ENCODE measurements around the gene KRTAP22-2.

KRTAP22-2 gene

GRCh38 chr21:30590297-30590696, at the start of gene KRTAP22-2:
KRTAP22-2 (minus strand) TSS chr21:30590397.
- DNase-seq (ENCODE audit: low spot score) = no peak

- DNase-seq (ENCODE audit: low spot score) = no peak
Observed at GRCh38 chr21:30638686-30639085, 48.5 kb upstream of the KRTAP22-2 start.

GRCh38 chr21:30634906-30635305, 44.7 kb upstream of the KRTAP22-2 start, which contains the start of gene KRTAP20-2:
KRTAP20-2 (plus strand) TSS chr21:30635206; CDS start chr21:30635264, 58 bp downstream.
- no peak for DNase-seq (ENCODE audit: low spot score)

DNA sequence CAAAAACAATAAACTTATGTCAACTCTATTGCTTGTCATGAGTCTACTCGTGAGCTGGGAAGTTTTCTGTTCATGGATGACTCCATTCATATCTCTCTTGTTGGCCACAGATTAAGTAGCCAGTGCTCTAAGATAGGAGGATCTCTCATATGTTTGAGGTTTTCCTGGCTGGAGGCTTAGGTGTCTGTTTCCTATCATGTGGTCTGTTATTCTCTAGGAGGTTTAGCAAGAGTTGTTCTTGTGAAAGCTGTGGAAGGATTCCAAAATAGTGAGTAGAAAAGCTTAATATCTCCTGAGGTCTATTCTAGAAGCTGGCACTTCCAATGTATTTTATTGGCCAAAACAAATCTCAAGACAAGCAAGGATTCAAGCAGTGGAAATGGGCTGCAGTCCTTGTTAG, 39.0 kb upstream of the KRTAP22-2 start:
- DNase-seq (ENCODE audit: low spot score) = no peak

GRCh38 chr21:30628109-30628508, 37.9 kb upstream of the KRTAP22-2 start:
- DNase-seq (ENCODE audit: low spot score) = no peak

DNA sequence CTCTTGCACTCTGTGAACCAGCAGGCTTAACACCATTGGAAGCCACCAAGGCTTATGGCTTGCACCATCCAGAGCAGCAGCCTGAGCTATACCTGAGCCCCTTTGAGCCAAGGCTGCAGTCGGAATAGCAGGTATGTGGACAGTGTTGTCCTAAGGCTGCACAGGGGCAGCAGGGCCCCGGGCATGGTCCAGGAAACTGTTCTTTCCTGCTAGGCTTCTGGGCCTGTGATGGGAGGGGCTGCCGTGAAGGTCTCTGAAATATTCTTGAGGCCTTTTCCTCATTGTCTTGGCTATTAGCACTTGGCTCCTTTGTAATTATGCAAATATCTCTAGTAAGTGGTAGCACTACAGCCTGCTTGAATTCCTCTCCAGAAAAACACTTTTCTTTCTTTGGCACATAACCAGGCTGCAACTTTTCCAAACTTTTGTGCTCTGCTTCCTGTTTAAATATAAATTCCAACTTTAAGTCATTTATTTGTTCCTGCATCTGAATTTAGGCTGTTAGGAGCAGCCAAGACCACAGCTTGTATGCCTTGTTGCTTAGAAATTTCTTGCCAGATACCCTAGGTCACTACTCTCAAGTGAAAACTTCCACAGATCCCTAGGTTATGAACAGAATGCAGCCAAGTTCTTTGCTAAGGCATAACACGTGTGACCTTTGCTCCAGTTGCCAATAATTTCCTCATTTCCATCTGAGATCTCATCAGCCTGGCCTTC, 35.4 kb upstream of the KRTAP22-2 start:
- DNase-seq (ENCODE audit: low spot score) = no peak

DNA sequence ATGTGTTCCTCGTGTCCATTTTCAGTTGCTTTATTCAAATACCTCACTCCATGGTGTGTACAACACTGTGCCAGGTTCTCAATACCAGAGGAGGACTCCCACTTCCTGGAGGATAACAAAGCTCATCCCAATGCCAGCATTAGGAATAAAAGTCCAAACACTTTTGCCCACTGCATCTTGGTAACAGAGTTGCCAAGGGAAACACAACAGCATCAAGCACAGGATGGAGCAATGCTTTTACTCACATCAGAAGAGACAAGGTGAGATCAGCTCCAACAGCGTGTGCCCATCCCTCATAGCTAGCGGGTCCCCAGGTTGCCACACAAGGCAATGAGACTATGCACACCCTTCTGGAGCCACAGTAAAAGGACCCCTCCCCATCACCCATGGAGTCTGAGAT, 33.2 kb upstream of the KRTAP22-2 start:
- no peak for DNase-seq (ENCODE audit: low spot score)

DNA sequence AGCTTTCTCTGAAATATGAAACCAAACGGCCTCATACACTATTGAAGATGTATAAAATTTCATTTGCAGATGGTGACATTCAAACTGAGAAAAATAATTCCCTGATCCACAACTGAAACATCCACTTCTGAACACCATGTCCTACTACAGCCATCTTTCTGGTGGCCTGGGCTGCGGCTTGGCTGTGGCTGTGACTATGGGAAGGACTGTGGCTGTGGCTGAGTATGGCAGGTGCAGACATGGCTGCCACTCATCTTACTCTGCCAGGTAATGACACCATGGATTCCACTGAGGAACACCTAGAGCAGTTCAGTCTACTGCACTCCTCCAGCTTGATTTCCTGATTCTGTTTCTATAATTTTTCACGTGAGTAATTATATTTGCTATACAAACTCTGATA, 30.3 kb upstream of the KRTAP22-2 start, which contains the start of gene KRTAP20-4:
KRTAP20-4 (plus strand) TSS at position 106 of the 400 bp plus-strand sequence.
- DNase-seq (ENCODE audit: low spot score) = no peak

- no peak for DNase-seq (ENCODE audit: low spot score)
Observed at GRCh38 chr21:30620080-30620479, 29.9 kb upstream of the KRTAP22-2 start.

DNA sequence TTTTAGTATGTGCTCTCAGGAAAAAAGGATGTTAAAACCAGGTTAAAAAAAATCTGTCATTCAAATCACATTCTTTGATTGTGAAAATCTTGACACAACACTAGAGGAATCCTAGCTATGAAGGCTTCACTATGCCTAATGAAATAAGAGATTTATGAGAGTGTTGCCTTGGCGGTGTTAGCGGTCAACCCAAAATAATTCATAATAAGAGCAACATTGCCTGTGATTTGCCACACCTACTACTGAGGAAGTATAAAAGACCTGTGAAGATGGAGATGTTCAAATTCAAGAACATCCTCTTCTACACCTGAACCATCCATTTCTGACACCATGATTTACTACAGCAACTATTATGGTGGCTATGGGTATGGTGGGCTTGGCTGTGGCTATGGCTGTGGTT, 25.9 kb upstream of the KRTAP22-2 start, which contains the start of gene KRTAP20-1:
KRTAP20-1 (plus strand) TSS at position 301 of the 400 bp plus-strand sequence; CDS start at position 331, 30 bp downstream.
- no peak for DNase-seq (ENCODE audit: low spot score)

- no peak for DNase-seq (ENCODE audit: low spot score)
Observed at GRCh38 chr21:30615199-30615598, 25.0 kb upstream of the KRTAP22-2 start.

DNA sequence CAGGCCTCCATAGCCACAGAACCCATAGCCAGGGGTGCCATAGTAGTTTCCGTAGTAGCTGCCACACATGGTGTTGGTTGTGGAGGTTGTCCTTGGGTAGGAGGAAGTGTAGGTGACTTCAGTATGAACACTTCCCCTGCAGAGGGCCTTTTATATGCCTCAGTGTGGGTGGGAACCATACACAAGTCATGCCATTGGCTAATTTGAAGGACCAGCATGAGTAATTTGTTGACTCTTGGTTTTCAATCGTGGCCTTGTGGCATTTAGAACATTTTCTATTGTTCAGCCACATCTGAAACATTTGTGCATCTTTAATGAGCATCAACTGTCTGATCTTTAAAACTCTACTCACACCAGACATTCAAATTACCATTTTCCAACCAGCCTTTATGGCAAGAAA, 23.6 kb upstream of the KRTAP22-2 start, which contains the start of gene KRTAP6-1:
KRTAP6-1 (minus strand) TSS at position 95 of the 400 bp plus-strand sequence; CDS start at position 69, 26 bp downstream.
- DNase-seq (ENCODE audit: low spot score) = no peak

DNA sequence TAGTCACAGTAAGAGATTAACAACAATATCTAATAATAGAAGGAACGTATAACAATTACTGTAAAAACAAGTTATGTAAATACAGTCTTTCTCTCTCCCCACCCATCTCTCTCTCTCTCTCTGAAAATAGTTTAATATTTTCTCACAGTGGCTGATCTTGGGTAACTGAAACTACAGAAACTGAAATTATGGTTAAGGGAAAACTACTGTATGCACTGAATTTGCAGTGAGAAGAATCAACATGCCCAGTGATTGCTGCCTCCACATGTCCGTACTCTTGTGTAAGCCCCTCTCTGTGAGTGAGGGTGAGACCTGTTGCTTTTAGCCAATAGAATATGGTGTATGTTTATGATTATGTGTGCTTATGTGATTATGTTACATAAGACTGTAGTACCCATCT, 21.9 kb upstream of the KRTAP22-2 start:
- no peak for DNase-seq (ENCODE audit: low spot score)

DNA sequence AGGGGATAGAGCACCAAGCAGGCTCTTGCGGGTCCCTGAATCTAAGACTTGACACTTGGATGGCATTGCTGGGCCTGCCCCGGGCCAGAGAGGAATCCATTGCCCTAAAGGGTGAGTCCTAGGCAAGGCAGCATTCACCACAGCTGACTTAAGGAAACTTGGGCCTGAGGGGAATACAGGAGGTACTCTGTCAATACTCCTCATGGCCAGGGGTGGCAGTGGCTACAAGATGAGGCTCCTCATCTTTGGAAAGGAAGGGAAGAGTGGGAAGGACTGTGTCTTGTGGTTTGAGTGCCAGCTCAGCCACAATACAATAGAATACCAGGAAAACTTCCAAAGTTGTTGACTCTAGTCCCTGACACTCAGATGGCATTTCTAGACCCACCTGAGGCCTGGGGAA, 15.8 kb upstream of the KRTAP22-2 start:
- no peak for DNase-seq (ENCODE audit: low spot score)

DNA sequence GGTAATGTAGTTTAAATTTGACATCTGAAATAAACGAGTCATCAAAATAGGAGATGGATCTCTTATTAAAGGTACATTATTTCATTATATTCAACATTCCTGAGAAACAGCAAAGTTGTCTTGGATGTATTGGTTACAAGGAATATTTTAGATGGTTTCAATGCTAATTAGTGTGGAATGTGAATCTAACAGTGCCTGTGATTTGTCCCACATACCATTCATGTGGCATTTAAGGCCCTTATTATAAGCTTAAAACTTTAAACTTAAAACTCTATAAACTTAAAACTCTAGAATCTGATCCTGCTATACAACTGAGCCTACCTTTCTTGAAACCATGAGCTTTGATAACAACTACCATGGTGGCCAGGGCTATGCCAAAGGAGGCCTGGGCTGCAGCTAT, 10.6 kb upstream of the KRTAP22-2 start, which contains the start of gene KRTAP22-1:
KRTAP22-1 (plus strand) TSS at position 301 of the 400 bp plus-strand sequence.
- no peak for DNase-seq (ENCODE audit: low spot score)

DNA sequence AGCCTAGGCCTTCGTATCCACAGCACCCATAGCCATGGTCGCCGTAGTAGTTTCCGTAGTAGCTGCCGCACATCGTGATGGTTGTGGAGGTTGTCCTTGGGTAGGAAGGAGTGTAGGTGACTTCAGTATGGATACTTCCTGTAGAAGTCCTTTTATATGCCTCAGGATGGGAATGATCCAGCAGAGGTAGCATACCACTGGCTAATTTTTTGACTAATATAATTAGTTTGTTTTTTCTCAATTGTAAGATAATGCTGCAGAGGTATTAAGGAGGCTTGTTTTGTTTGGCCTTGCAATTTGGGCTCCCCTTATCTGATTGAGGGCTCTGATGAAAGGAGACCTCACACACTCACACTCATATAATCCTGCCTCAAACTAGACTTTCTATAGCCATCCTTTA, 8.6 kb upstream of the KRTAP22-2 start, which contains the start of gene KRTAP6-2:
KRTAP6-2 (minus strand) TSS at position 101 of the 400 bp plus-strand sequence; CDS start at position 73, 28 bp downstream.
- DNase-seq (ENCODE audit: low spot score) = no peak

GRCh38 chr21:30592140-30592539, 1.9 kb upstream of the KRTAP22-2 start, which contains the start of gene KRTAP6-3:
KRTAP6-3 (plus strand) TSS chr21:30592440; CDS start chr21:30592446, 6 bp downstream.
- no peak for DNase-seq (ENCODE audit: low spot score)

DNA sequence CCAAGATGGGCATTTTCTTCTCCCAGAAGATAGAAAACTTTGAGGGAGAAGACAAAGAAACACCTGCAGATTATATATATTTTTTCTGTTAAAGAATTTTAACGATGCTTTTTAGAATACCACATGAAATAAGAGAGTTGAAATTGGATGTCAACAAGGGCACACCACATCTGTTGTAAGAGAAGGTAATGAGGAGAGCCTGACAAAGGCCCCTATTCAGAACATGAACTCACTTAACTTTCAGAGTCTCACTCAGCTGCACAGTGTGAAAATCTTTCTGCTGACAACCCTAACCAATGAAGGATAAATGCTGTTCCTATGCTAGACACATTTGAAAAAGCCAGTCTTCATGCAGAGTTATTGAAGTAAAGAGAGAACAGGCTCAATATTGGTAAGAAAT, 7.3 kb downstream of the KRTAP22-2 start:
- no peak for DNase-seq (ENCODE audit: low spot score)

GRCh38 chr21:30580132-30580531, 10.1 kb downstream of the KRTAP22-2 start:
- DNase-seq (ENCODE audit: low spot score) = no peak

GRCh38 chr21:30579346-30579745, 10.9 kb downstream of the KRTAP22-2 start:
- no peak for DNase-seq (ENCODE audit: low spot score)

- no peak for DNase-seq (ENCODE audit: low spot score)
Observed at GRCh38 chr21:30577766-30578165, 12.4 kb downstream of the KRTAP22-2 start.

DNA sequence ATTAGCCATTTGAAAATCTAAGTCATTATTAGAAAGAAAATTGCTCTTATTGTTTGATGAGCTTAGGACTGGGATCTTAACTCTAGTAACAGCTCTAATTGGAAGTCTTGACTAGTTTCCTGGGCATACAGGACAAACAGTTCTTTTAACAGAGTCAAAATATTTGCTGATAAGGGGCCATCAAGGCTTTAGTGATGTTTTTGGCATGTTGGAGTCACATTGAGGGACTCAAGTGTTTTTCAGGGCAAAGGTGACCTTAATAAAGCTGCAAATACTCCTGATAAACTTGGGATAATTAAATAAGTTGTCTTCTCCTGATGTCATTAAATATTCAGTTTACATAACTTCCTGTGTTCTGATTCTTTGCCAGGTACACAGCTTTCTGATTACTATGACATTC, 22.6 kb downstream of the KRTAP22-2 start:
- DNase-seq (ENCODE audit: low spot score) = no peak

- no peak for DNase-seq (ENCODE audit: low spot score)
Observed at GRCh38 chr21:30563630-30564029, 26.6 kb downstream of the KRTAP22-2 start.
